ENCODE data around the gene PNMA8B. TPM values are rescaled to one million over a fixed set of nuclear protein-coding genes. Genes with fewer than 3 reads are reported as not detected.

The PNMA8B gene
- total and polyA plus RNA-seq, 2 experiments from 2014 or later: 0.50 to 1.0 TPM

DNA sequence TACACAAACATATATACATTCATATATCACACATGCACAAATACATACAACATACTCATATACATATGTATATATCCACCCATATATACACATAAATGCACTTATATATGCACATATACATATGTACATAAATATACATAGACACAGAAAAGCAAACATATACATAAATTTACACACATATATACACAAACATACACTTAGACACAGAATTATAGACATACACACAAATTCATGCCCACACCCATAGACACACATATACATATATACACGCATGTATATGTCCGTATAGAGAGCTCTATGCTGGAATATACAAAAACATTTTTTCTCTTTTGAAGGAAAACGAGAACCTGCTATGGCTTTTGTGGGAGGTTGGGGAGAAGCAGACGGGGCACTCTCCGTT lies 44.9 kb downstream of the PNMA8B start:
- no peak overlapping the region for H3K27ac ChIP-seq
- H3K4me1 ChIP-seq (ENCODE audit: insufficient read depth): no peaks in the 10 kb centered on the region
- H4K20me1 ChIP-seq (ENCODE audit: insufficient read depth, poor library complexity, severe bottlenecking): no peaks in the 10 kb centered on the region
- no peak for DNase-seq (ENCODE audit: low spot score)
- H2AFZ ChIP-seq: no peak overlapping the region
- TF ChIP-seq EZH2 (IDR thresholded peaks at IDR 0.05; ENCODE audit: borderline replicate concordance): no peak
- TF ChIP-seq, protein P1, sequence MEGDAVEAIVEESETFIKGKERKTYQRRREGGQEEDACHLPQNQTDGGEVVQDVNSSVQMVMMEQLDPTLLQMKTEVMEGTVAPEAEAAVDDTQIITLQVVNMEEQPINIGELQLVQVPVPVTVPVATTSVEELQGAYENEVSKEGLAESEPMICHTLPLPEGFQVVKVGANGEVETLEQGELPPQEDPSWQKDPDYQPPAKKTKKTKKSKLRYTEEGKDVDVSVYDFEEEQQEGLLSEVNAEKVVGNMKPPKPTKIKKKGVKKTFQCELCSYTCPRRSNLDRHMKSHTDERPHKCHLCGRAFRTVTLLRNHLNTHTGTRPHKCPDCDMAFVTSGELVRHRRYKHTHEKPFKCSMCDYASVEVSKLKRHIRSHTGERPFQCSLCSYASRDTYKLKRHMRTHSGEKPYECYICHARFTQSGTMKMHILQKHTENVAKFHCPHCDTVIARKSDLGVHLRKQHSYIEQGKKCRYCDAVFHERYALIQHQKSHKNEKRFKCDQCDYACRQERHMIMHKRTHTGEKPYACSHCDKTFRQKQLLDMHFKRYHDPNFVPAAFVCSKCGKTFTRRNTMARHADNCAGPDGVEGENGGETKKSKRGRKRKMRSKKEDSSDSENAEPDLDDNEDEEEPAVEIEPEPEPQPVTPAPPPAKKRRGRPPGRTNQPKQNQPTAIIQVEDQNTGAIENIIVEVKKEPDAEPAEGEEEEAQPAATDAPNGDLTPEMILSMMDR (IDR thresholded peaks at IDR 0.05; ENCODE audit: poor library complexity): no peak
- TF ChIP-seq EZH2phosphoT487 (IDR thresholded peaks at IDR 0.05; ENCODE audit: low read depth, severe bottlenecking, unreplicated experiment): no peak
- H3K27me3 ChIP-seq: no peaks in the 10 kb centered on the region
- no peaks in the 10 kb centered on the region for H3K9me3 ChIP-seq (ENCODE audit: low read depth)
- no peaks in the 10 kb centered on the region for H3K79me2 ChIP-seq
- no peaks in the 10 kb centered on the region for H3K36me3 ChIP-seq (replicated peaks; ENCODE audit: insufficient read depth, low read depth)
- H3K4me2 ChIP-seq: no peak overlapping the region
- no peak overlapping the region for H3K4me3 ChIP-seq
- no peaks in the 10 kb centered on the region for H3K9me2 ChIP-seq (replicated peaks; ENCODE audit: insufficient read depth)
- 86% methylated on average over 5 of the region's 5 CpGs for WGBS (ENCODE audit: low lambda C conversion rate, missing lambda C conversion rate)

DNA sequence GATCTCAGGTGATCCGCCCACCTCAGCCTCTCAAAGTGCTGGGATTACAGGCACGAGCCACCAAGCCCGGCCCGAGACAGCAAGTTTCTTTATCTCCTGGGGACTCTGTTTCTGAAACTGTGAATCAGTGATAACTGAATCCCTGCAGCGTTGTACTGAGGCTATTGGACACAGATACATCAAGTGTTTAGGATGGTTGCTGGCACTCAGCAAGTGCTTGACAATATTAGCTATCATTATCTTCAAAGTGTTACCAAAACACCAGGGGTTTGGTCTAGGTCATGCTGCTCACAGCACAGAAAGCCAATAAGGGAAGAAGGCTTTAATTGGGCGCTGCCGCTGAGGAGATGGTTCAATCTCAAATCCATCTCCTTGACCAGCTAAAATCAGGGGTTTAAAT lies 46.4 kb downstream of the PNMA8B start:
- Histone ChIP-seq H3K4me3 (no peak overlapping the region), H3K4me2 (no peak overlapping the region), H3K4me1 (ENCODE audit: insufficient read depth) (no peaks in the 10 kb centered on the region), H3K27me3 (no peaks in the 10 kb centered on the region), H2AFZ (no peak overlapping the region), H3K79me2 (no peaks in the 10 kb centered on the region), H3K27ac (no peak overlapping the region), H3K36me3 (replicated peaks; ENCODE audit: insufficient read depth, low read depth) (no peaks in the 10 kb centered on the region), H3K9me2 (replicated peaks; ENCODE audit: insufficient read depth) (no peaks in the 10 kb centered on the region), H4K20me1 (ENCODE audit: insufficient read depth, poor library complexity, severe bottlenecking) (no peaks in the 10 kb centered on the region), H3K9me3 (ENCODE audit: low read depth) (no peaks in the 10 kb centered on the region)
- TF ChIP-seq, protein P1 (IDR thresholded peaks at IDR 0.05; ENCODE audit: poor library complexity): no peak
- TF ChIP-seq EZH2 (IDR thresholded peaks at IDR 0.05; ENCODE audit: borderline replicate concordance) (no peak), EZH2phosphoT487 (IDR thresholded peaks at IDR 0.05; ENCODE audit: low read depth, severe bottlenecking, unreplicated experiment) (no peak)
- WGBS (ENCODE audit: low lambda C conversion rate, missing lambda C conversion rate): 61% methylated on average over 7 of the region's 7 CpGs
- DNase-seq (ENCODE audit: low spot score): no peak

DNA sequence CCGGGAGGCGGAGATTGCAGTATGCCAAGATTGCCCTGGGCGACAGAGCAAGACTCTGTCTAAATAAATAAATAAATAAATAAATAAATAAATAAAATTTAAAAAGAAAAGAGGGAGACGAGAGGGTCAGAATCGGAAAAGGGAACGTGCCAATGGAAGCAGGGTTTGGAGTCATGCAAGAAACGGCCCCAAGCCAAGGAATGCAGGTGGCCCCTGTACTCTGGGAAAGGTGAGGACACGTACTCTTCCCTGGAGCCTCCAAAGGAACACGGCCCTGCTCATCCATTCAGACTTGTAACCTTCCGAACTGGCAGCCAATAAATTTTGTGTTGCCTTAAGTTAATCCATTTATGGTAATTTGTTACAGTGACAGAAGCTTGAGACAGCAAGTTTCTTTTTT lies 47.1 kb downstream of the PNMA8B start:
- Histone ChIP-seq H3K36me3 (replicated peaks; ENCODE audit: insufficient read depth, low read depth) (no peaks in the 10 kb centered on the region), H3K27ac (no peak overlapping the region), H3K9me3 (ENCODE audit: low read depth) (no peaks in the 10 kb centered on the region), H3K4me2 (no peak overlapping the region), H3K4me1 (ENCODE audit: insufficient read depth) (no peaks in the 10 kb centered on the region), H3K9me2 (replicated peaks; ENCODE audit: insufficient read depth) (no peaks in the 10 kb centered on the region), H4K20me1 (ENCODE audit: insufficient read depth, poor library complexity, severe bottlenecking) (no peaks in the 10 kb centered on the region), H3K4me3 (no peak overlapping the region), H3K27me3 (no peaks in the 10 kb centered on the region), H3K79me2 (no peaks in the 10 kb centered on the region), H2AFZ (no peak overlapping the region)
- TF ChIP-seq EZH2 (IDR thresholded peaks at IDR 0.05; ENCODE audit: borderline replicate concordance) (no peak), EZH2phosphoT487 (IDR thresholded peaks at IDR 0.05; ENCODE audit: low read depth, severe bottlenecking, unreplicated experiment) (no peak)
- TF ChIP-seq, protein P1 (IDR thresholded peaks at IDR 0.05; ENCODE audit: poor library complexity): no peak
- WGBS (ENCODE audit: low lambda C conversion rate, missing lambda C conversion rate): 95% methylated on average over 10 of the region's 10 CpGs
- no peak for DNase-seq (ENCODE audit: low spot score)

DNA sequence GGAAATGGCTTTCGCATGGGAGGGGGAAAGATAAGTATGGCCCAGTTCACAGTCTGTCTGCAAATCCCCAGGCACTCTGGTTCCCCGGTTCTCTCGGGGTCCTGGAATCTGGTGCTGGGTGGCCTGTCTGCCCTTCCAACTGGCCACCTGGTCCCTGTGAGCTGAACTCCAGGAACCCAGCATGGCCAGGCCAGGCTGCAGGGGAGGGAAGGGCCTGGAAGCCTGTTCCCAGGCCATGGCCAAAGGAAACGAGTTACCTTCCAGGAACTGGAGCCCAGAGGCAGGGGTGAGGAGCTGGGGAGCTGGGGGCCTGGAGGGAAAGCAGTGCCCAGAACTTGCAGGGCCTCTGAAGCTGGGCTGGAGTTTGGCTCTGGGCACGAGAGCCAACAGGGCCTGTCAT lies 47.8 kb downstream of the PNMA8B start:
- no peaks in the 10 kb centered on the region for H3K9me2 ChIP-seq (replicated peaks; ENCODE audit: insufficient read depth)

More for the DNA sequence above, 47.8 kb downstream of the PNMA8B start:
- TF ChIP-seq EZH2phosphoT487 (IDR thresholded peaks at IDR 0.05; ENCODE audit: low read depth, severe bottlenecking, unreplicated experiment): no peak
- TF ChIP-seq, protein P1 (IDR thresholded peaks at IDR 0.05; ENCODE audit: poor library complexity): no peak
- no peak for TF ChIP-seq EZH2 (IDR thresholded peaks at IDR 0.05; ENCODE audit: borderline replicate concordance)
- Histone ChIP-seq H3K4me3 (no peak overlapping the region), H3K79me2 (no peaks in the 10 kb centered on the region), H3K4me2 (no peak overlapping the region), H3K9me3 (ENCODE audit: low read depth) (no peaks in the 10 kb centered on the region), H3K27me3 (no peaks in the 10 kb centered on the region), H3K4me1 (ENCODE audit: insufficient read depth) (peaks cover 1% of the 10 kb centered on the region), H4K20me1 (ENCODE audit: insufficient read depth, poor library complexity, severe bottlenecking) (no peaks in the 10 kb centered on the region), H3K27ac (no peak overlapping the region), H2AFZ (no peak overlapping the region), H3K36me3 (replicated peaks; ENCODE audit: insufficient read depth, low read depth) (no peaks in the 10 kb centered on the region)
- WGBS (ENCODE audit: low lambda C conversion rate, missing lambda C conversion rate): 87% methylated on average over 5 of the region's 5 CpGs
- DNase-seq (ENCODE audit: low spot score): no peak
